B cell (primary cell): ENCODE results near the gene RAD51B. TPM values are rescaled to one million over a fixed set of nuclear protein-coding genes. Genes with fewer than 3 reads are reported as not detected.

ENCODE experiments used
- ATAC-seq: fragments of 200-7000 bp; cut with Tn5 transposase; one replicate; pipeline ENCODE4 v1.10.0; 2021; ENCODE audit warnings: low read depth, mild to moderate bottlenecking, moderate number of reproducible peaks, moderate library complexity
- CTCF ChIA-PET: fragments of 350-600 bp; sonication (Branson Sonifier 250); formaldehyde crosslinking; loops from one replicate; lab custom pipeline; 2021; ENCODE audit warnings: antibody characterized with exemption, inconsistent platforms; lab: Charles Lee
- POLR2A ChIA-PET: fragments of 350-600 bp; sonication (Branson Sonifier 250); formaldehyde crosslinking; loops from one replicate; lab custom pipeline; 2021; ENCODE audit warnings: antibody characterized with exemption; lab: Charles Lee
- DNase-seq: peaks from one replicate; pipeline ENCODE4 v3.0.0; 2013
- H2AFZ ChIP-seq: 2 replicates; pipeline ENCODE4 v1.6.1; 2012; ENCODE audit warnings: mild to moderate bottlenecking, low read depth, low read length; ENCODE audit not compliant: insufficient read depth, poor library complexity, severe bottlenecking
- H3K27ac ChIP-seq, 2 donors: 1 replicate in 1 of 2; 2 replicates in 1 of 2; pipeline ENCODE4 v1.5.1; 2012 to 2013; ENCODE audit warnings: low read length in 2 of 2, mild to moderate bottlenecking in 2 of 2, moderate library complexity in 1 of 2
- H3K27me3 ChIP-seq, 4 experiments: fragments of 200-600 bp in 1 of 4; sonication (generic) in 1 of 4; replicated peaks in 1 of 4; 1 replicate in 2 of 4; 2 replicates in 2 of 4; pipeline versions ENCODE4 v1.6.1 to v1.7.0; 2013 to 2016; ENCODE audit warnings: low read length in 3 of 4, mild to moderate bottlenecking in 2 of 4, mixed read lengths in 1 of 4, moderate library complexity in 1 of 4; ENCODE audit not compliant: insufficient read depth in 4 of 4, control insufficient read depth in 3 of 4; ENCODE audit errors: control extremely low read depth in 1 of 4
- H3K36me3 ChIP-seq, 2 experiments: replicated peaks in 1 of 2; 1 replicate in 1 of 2; 2 replicates in 1 of 2; pipeline versions ENCODE4 v1.6.1 to v1.7.1; 2013; ENCODE audit warnings: low read length in 1 of 2; ENCODE audit not compliant: insufficient read depth in 2 of 2, control insufficient read depth in 1 of 2; ENCODE audit errors: control extremely low read depth in 1 of 2, extremely low read depth in 1 of 2
- H3K4me1 ChIP-seq, 2 donors: fragments of 200-600 bp in 1 of 2; sonication (generic) in 1 of 2; 1 replicate in 1 of 2; 2 replicates in 1 of 2; pipeline versions ENCODE4 v1.5.1 to v1.6.1; 2013 to 2017; ENCODE audit warnings: low read length in 2 of 2; ENCODE audit not compliant: control insufficient read depth in 2 of 2, insufficient read depth in 2 of 2
- H3K4me2 ChIP-seq: replicated peaks from 2 replicates; pipeline ENCODE3; 2012; ENCODE audit warnings: mild to moderate bottlenecking, low read depth, low read length; ENCODE audit not compliant: poor library complexity, severe bottlenecking
- H3K4me3 ChIP-seq, 5 experiments: fragments of 200-600 bp in 1 of 5; sonication (generic) in 1 of 5; 1 replicate in 3 of 5; 2 replicates in 2 of 5; pipeline versions ENCODE4 v1.5.1 to v1.7.0; 2011 to 2016; ENCODE audit warnings: low read length in 4 of 5, mild to moderate bottlenecking in 4 of 5, low read depth in 2 of 5, control low read depth in 1 of 5, moderate library complexity in 1 of 5; ENCODE audit not compliant: insufficient read depth in 1 of 5; ENCODE audit errors: control extremely low read depth in 1 of 5, extremely low read depth in 1 of 5
- H3K79me2 ChIP-seq: fragments of 200-600 bp; sonication (generic); one replicate; pipeline ENCODE4 v1.6.0; 2016; ENCODE audit warnings: low read length; ENCODE audit not compliant: control insufficient read depth, insufficient read depth
- H3K9ac ChIP-seq: fragments of 200-600 bp; sonication (generic); 2 replicates; pipeline ENCODE4 v1.6.1; 2017; ENCODE audit warnings: mild to moderate bottlenecking, low read length, moderate library complexity
- H3K9me3 ChIP-seq, 3 donors: one replicate each; pipeline versions ENCODE4 v1.6.1 to v1.7.1; 2013; ENCODE audit warnings: low read length in 2 of 3; ENCODE audit not compliant: control insufficient read depth in 2 of 3, insufficient read depth in 1 of 3; ENCODE audit errors: control extremely low read depth in 1 of 3
- H4K20me1 ChIP-seq: 2 replicates; pipeline ENCODE4 v1.6.0; 2012; ENCODE audit warnings: mild to moderate bottlenecking, low read length; ENCODE audit not compliant: insufficient read depth, control insufficient read depth, poor library complexity, severe bottlenecking
- H3K27ac Mint-ChIP-seq: one replicate; pipeline ENCODE4 v1.8.0; 2021; ENCODE audit warnings: mixed read lengths
- H3K27me3 Mint-ChIP-seq: one replicate; pipeline ENCODE4 v1.8.0; 2021; ENCODE audit warnings: mixed read lengths
- H3K4me1 Mint-ChIP-seq: one replicate; pipeline ENCODE4 v1.8.0; 2021; ENCODE audit warnings: mixed read lengths
- H3K4me3 Mint-ChIP-seq: one replicate; pipeline ENCODE4 v1.8.0; 2021; ENCODE audit warnings: mixed read lengths
- H3K9me3 Mint-ChIP-seq: one replicate; pipeline ENCODE4 v1.8.0; 2022; ENCODE audit warnings: mixed read lengths; ENCODE audit not compliant: insufficient read depth
- CTCF ChIP-seq: fragments of 200-600 bp; IDR thresholded peaks from one replicate; pipeline ENCODE4 v1.8.0; 2022; ENCODE audit warnings: antibody characterized with exemption, mild to moderate bottlenecking
- EZH2 ChIP-seq: IDR thresholded peaks from 2 replicates; pipeline ENCODE4 v1.6.1; 2012; ENCODE audit warnings: borderline replicate concordance, low read depth, mild to moderate bottlenecking, moderate library complexity, low read length; ENCODE audit not compliant: insufficient read depth, poor library complexity, severe bottlenecking
- WGBS: methylation state at CpG from one replicate; pipeline ENCODE4 v1.1.5; 2013; ENCODE audit warnings: missing lambda C conversion rate; ENCODE audit not compliant: insufficient coverage; 5-methylcytosine and 5-hydroxymethylcytosine counted together
- intact Hi-C: fragments of 100-400 bp; cut with micrococcal nuclease; formaldehyde crosslinking; loops from one replicate; pipeline ENCODE4 v1.10.0; 2022
- polyA plus RNA-seq: library from polyadenylated mRNA; depleted of rRNA; stranded (reverse); fragments of >200 nt; gene quantifications from 2 replicates; pipeline ENCODE4 v1.2.3, GENCODE V29; 2012
- total RNA-seq, 2 donors: library from RNA; stranded (reverse); fragments of 120-200 nt in 1 of 2; gene quantifications; 1 replicate in 1 of 2; 2 replicates in 1 of 2; pipeline versions ENCODE4 v1.2.3 to v1.2.4, GENCODE V29; 2013 to 2022

The RAD51B gene
- total and polyA plus RNA-seq, 2 donors (not counting 1 experiment from before 2014, with no cell fraction given) = 6.5 to 60.6 TPM

GRCh38 chr14:68513838-68514607, 694.4 kb downstream of the RAD51B start:
- Histone ChIP-seq H3K4me2 (peak overlapping the region; percentile 66), H4K20me1 (no peaks in the 10 kb centered on the region), H3K36me3 (no peaks in the 10 kb centered on the region), H3K4me1 (peaks cover 57 to 68% of the 10 kb centered on the region in 2 donors), H3K9ac (peak overlapping the region; percentile 23), H3K27me3 (no peaks in the 10 kb centered on the region), H3K27ac (peak overlapping the region; percentile 90), H3K4me3 (peak overlapping the region in 1 of 5 experiments; percentile 23), H3K79me2 (peaks cover 12% of the 10 kb centered on the region), H3K9me3 (no peaks in the 10 kb centered on the region), H2AFZ (no peak overlapping the region)
- Mint-ChIP-seq H3K4me1 (peaks cover 59% of the 10 kb centered on the region), H3K4me3 (peak overlapping the region; percentile 63), H3K27ac (peak overlapping the region; percentile 88), H3K27me3 (no peaks in the 10 kb centered on the region), H3K9me3 (no peaks in the 10 kb centered on the region)
- peak; percentile 85 for DNase-seq
- intact Hi-C loops = loop anchor here (5.0 to 10.0 kb wide), 3 partner anchors 109 to 301 kb away; no protein-coding TSS in a partner anchor
- no peak for TF ChIP-seq CTCF
- TF ChIP-seq EZH2 = no peak
- WGBS = 67% methylated on average over 3 of the region's 12 CpGs
- POLR2A ChIA-PET = interaction anchor here (0.6 to 1.3 kb wide), 7 partner anchors 25 to 281 kb away, joined by 3 to 5 read pairs (median 3); partner anchors contain the start of gene ZFP36L1
- CTCF ChIA-PET = interaction anchor here (0.6 to 1.6 kb wide), 12 partner anchors 8 to 570 kb away, joined by 3 to 7 read pairs (median 4); no protein-coding TSS in a partner anchor
- peak; percentile 91 for ATAC-seq
